SU-DHL-6 (cell line): ENCODE measurements around the gene FSD2.

Experiments
- H2AFZ ChIP-seq: fragments of 200-600 bp; sonication (generic); 2 replicates; pipeline ENCODE4 v1.6.1; 2014; ENCODE audit warnings: low read depth, mild to moderate bottlenecking, moderate library complexity, mixed read lengths, antibody characterized with exemption, low read length; ENCODE audit not compliant: severe bottlenecking
- H3F3A ChIP-seq: fragments of 200-600 bp; shearing (Covaris generic); 2 replicates; pipeline ENCODE4 v1.6.0; 2016; ENCODE audit warnings: antibody characterized with exemption, mild to moderate bottlenecking; ENCODE audit not compliant: insufficient read depth
- H3K27ac ChIP-seq: fragments of 200-600 bp; sonication (generic); 2 replicates; pipeline ENCODE4 v1.5.1; 2016; ENCODE audit warnings: low read depth, mild to moderate bottlenecking, low read length, moderate library complexity, mixed read lengths
- H3K27me3 ChIP-seq: fragments of 200-600 bp; sonication (generic), shearing (Covaris generic); 2 replicates; pipeline ENCODE4 v1.6.0; 2014; ENCODE audit warnings: mild to moderate bottlenecking, low read length
- H3K36me3 ChIP-seq: fragments of 200-600 bp; sonication (generic); 2 replicates; pipeline ENCODE4 v1.6.1; 2014; ENCODE audit warnings: mild to moderate bottlenecking, low read length, mixed read lengths
- H3K4me2 ChIP-seq: fragments of 300-600, 200-600 bp; shearing (Covaris generic), sonication (generic); 2 replicates; pipeline ENCODE4 v1.6.0; 2014; ENCODE audit warnings: low read length, low read depth, mild to moderate bottlenecking; ENCODE audit not compliant: poor library complexity, severe bottlenecking
- H3K4me3 ChIP-seq: fragments of 200-600 bp; sonication (generic); 2 replicates; pipeline ENCODE4 v1.5.1; 2014; ENCODE audit warnings: antibody characterized with exemption, low read length, mild to moderate bottlenecking, mixed read lengths; ENCODE audit not compliant: insufficient read depth, poor library complexity, severe bottlenecking
- H3K79me2 ChIP-seq: fragments of 200-600 bp; sonication (generic); 2 replicates; pipeline ENCODE4 v1.6.1; 2014; ENCODE audit warnings: mild to moderate bottlenecking, low read length, moderate library complexity; ENCODE audit not compliant: insufficient read depth
- H3K9ac ChIP-seq: fragments of 200-600 bp; sonication (generic); 2 replicates; pipeline ENCODE4 v1.7.0; 2014; ENCODE audit warnings: mild to moderate bottlenecking, low read length
- H3K9me2 ChIP-seq: fragments of 200-600 bp; sonication (generic); replicated peaks from 2 replicates; pipeline ENCODE4 v1.6.1; 2014; ENCODE audit warnings: low read length; ENCODE audit not compliant: insufficient read depth
- H3K9me3 ChIP-seq: fragments of 200-600 bp; sonication (generic); 2 replicates; pipeline ENCODE4 v1.6.1; 2014; ENCODE audit warnings: low read length, mixed read lengths; ENCODE audit not compliant: insufficient read depth
- H4K20me1 ChIP-seq: fragments of 200-600 bp; sonication (generic); 2 replicates; pipeline ENCODE4 v1.6.1; 2014; ENCODE audit warnings: low read depth, mild to moderate bottlenecking, antibody characterized with exemption, low read length, moderate library complexity, mixed read lengths
- CTCF ChIP-seq: fragments of 200-600 bp; sonication (generic); IDR thresholded peaks from one replicate; pipeline ENCODE4 v1.5.1; 2017; ENCODE audit warnings: antibody characterized with exemption, mild to moderate bottlenecking, low read length, moderate library complexity; ENCODE audit not compliant: insufficient read depth, poor library complexity, severe bottlenecking
- EZH2phosphoT487 ChIP-seq: fragments of 200-600 bp; sonication (generic), shearing (Covaris generic); conservative IDR thresholded peaks from 2 replicates; pipeline ENCODE4 v1.6.1; 2018; ENCODE audit warnings: mild to moderate bottlenecking, antibody characterized with exemption, low read length, moderate library complexity, mixed read lengths

Gene FSD2

GRCh38 chr15:82793737-82794136, 12.1 kb downstream of the FSD2 start:
- no peaks in the 10 kb centered on the region for H3K79me2 ChIP-seq
- H3K27ac ChIP-seq: no peak overlapping the region
- peaks cover 5% of the 10 kb centered on the region; the same call in 1 of the 2 replicates for H3K9me3 ChIP-seq
- H2AFZ ChIP-seq: no peak overlapping the region
- H3K27me3 ChIP-seq: no peaks in the 10 kb centered on the region
- no peaks in the 10 kb centered on the region for H3K36me3 ChIP-seq
- no peak overlapping the region for H3K4me3 ChIP-seq
- no peaks in the 10 kb centered on the region for H4K20me1 ChIP-seq
- no peak overlapping the region for H3K9ac ChIP-seq
- TF ChIP-seq EZH2phosphoT487: no peak
- no peak for TF ChIP-seq CTCF
- H3K4me2 ChIP-seq: no peak overlapping the region
- H3K9me2 ChIP-seq: no peaks in the 10 kb centered on the region
- H3F3A ChIP-seq: no peaks in the 10 kb centered on the region

- Histone ChIP-seq H3K79me2 (no peaks in the 10 kb centered on the region), H3K27me3 (no peaks in the 10 kb centered on the region), H4K20me1 (no peaks in the 10 kb centered on the region), H3F3A (no peaks in the 10 kb centered on the region), H3K9ac (no peak overlapping the region), H3K9me3 (peaks cover 5% of the 10 kb centered on the region; the same call in 1 of the 2 replicates), H2AFZ (no peak overlapping the region), H3K27ac (no peak overlapping the region), H3K36me3 (no peaks in the 10 kb centered on the region), H3K4me3 (no peak overlapping the region), H3K4me2 (no peak overlapping the region), H3K9me2 (no peaks in the 10 kb centered on the region)
- TF ChIP-seq EZH2phosphoT487 (no peak), CTCF (no peak)
Observed at GRCh38 chr15:82792068-82792467, 13.8 kb downstream of the FSD2 start.

- H3F3A ChIP-seq: no peaks in the 10 kb centered on the region
- no peaks in the 10 kb centered on the region for H4K20me1 ChIP-seq
- H3K9me2 ChIP-seq: no peaks in the 10 kb centered on the region
- no peak overlapping the region for H3K4me3 ChIP-seq
- H3K36me3 ChIP-seq: no peaks in the 10 kb centered on the region
- H3K27me3 ChIP-seq: no peaks in the 10 kb centered on the region
- no peak overlapping the region for H3K9ac ChIP-seq
- no peaks in the 10 kb centered on the region for H3K79me2 ChIP-seq
- no peak overlapping the region for H2AFZ ChIP-seq
- TF ChIP-seq CTCF (no peak), EZH2phosphoT487 (no peak)
- no peak overlapping the region for H3K27ac ChIP-seq
- peaks cover 5% of the 10 kb centered on the region; the same call in 1 of the 2 replicates for H3K9me3 ChIP-seq
- H3K4me2 ChIP-seq: no peak overlapping the region
Observed at GRCh38 chr15:82790321-82790720, 15.5 kb downstream of the FSD2 start.
